Choroid plexus epithelial cell (primary cell): Measurements from ENCODE around the gene RPP40.

Experiments
- DNase-seq: peaks from one replicate; pipeline ENCODE4 v3.0.0-alpha.2; 2010; ENCODE audit warnings: low read depth
- H3K4me3 ChIP-seq: 2 replicates; pipeline ENCODE4 v1.5.1; 2011; ENCODE audit warnings: low read depth, mild to moderate bottlenecking, control low read depth, low read length, moderate library complexity
- CTCF ChIP-seq: conservative IDR thresholded peaks from 2 replicates; pipeline ENCODE4 v1.5.1; 2011; ENCODE audit warnings: low read depth, mild to moderate bottlenecking, control low read depth, inconsistent platforms, low read length, moderate library complexity

The RPP40 gene

GRCh38 chr6:4964675-4965561 is 38.9 kb downstream of the RPP40 start:
- H3K4me3 ChIP-seq: no peak overlapping the region
- DNase-seq: no peak
- TF ChIP-seq CTCF: no peak

DNA sequence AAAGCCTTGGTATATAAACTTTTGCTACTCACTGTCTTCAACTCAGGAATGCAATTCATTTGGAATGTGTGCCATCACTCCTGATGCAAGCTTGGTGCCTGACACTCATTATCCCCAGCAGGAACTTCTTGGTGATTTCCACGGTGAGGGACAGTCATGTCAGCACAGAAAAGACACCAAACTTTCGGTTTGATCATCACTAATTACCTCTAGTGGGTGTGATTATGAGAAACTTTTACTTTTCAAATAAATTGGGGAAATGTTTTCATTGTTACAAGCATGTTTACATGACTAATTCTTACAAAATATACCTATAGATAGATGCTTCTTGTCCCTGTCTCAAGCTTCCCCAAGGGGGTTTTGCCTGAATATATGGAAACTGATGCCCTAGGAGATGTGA is 40.9 kb downstream of the RPP40 start:
- no peak overlapping the region for H3K4me3 ChIP-seq
- TF ChIP-seq CTCF: no peak

GRCh38 chr6:4961322-4962168 is 42.3 kb downstream of the RPP40 start:
- peak; percentile 25 for DNase-seq
- TF ChIP-seq CTCF: no peak
- no peak overlapping the region for H3K4me3 ChIP-seq

More for the DNA sequence above, 40.9 kb downstream of the RPP40 start:
- DNase-seq: peak; percentile 50

DNA sequence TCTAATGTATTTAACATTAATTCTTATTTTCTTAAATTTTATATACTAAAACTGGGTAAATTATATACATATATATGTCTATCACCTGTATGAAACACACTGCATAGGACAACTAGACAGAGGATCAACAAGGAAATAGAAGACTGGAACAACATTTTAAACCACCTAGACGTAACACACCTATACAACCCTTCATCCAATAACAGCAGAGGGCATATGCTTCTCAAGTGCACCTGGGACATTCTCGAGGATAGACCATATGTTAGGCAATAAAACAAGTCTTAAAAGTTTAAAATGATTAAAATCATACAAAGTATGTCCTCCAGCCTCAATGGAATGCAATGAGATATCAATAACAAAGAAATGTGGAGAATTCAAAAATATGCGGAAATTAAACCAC is 45.2 kb downstream of the RPP40 start:
- H3K4me3 ChIP-seq: no peak overlapping the region
- DNase-seq: no peak
- no peak for TF ChIP-seq CTCF

GRCh38 chr6:4957521-4958231 is 46.2 kb downstream of the RPP40 start:
- DNase-seq: no peak
- H3K4me3 ChIP-seq: no peak overlapping the region
- peak; percentile 44 for TF ChIP-seq CTCF

- TF ChIP-seq CTCF: no peak
- DNase-seq: no peak
- no peak overlapping the region for H3K4me3 ChIP-seq
These were observed 47.2 kb downstream of the RPP40 start for GRCh38 chr6:4956625-4957024.
